IgD-negative memory B cell (primary cell): Measurements from ENCODE around the gene LOXL1. TPM values are rescaled to one million over a fixed set of nuclear protein-coding genes. Genes with fewer than 3 reads are reported as not detected.
"Not testable (repeated sequence)": the region's sequence is repeated elsewhere in the genome, so short reads cannot be mapped to it uniquely, and the experiment has no call there.

ENCODE experiments used
- H3K27ac Mint-ChIP-seq, 3 donors: one replicate each; pipeline ENCODE4 v1.8.0; 2020 to 2022; ENCODE audit warnings: mild to moderate bottlenecking in 3 of 3, mixed read lengths in 3 of 3, moderate library complexity in 1 of 3
- H3K27me3 Mint-ChIP-seq: one replicate; pipeline ENCODE4 v1.8.0; 2021; ENCODE audit warnings: mixed read lengths
- H3K36me3 Mint-ChIP-seq: one replicate; pipeline ENCODE4 v1.8.0; 2020; ENCODE audit warnings: mild to moderate bottlenecking, mixed read lengths
- H3K4me1 Mint-ChIP-seq, 3 donors: one replicate each; pipeline ENCODE4 v1.8.0; 2020 to 2022; ENCODE audit warnings: mixed read lengths in 3 of 3, mild to moderate bottlenecking in 1 of 3
- H3K4me3 Mint-ChIP-seq, 4 donors: one replicate each; pipeline ENCODE4 v1.8.0; 2020 to 2022; ENCODE audit warnings: mild to moderate bottlenecking in 4 of 4, mixed read lengths in 4 of 4, moderate library complexity in 3 of 4
- H3K9me3 Mint-ChIP-seq, 3 donors: one replicate each; pipeline ENCODE4 v1.8.0; 2020 to 2021; ENCODE audit warnings: mixed read lengths in 3 of 3, mild to moderate bottlenecking in 1 of 3
- polyA plus RNA-seq: library from polyadenylated mRNA; unstranded; fragments of 300-500 nt; fragmentation: Illumina TruSeq; gene quantifications from one replicate; pipeline ENCODE4 v1.2.3, GENCODE V29; 2021

Gene LOXL1
- polyA plus RNA-seq, 1 donor from 2014 or later, result 0.55 TPM

DNA sequence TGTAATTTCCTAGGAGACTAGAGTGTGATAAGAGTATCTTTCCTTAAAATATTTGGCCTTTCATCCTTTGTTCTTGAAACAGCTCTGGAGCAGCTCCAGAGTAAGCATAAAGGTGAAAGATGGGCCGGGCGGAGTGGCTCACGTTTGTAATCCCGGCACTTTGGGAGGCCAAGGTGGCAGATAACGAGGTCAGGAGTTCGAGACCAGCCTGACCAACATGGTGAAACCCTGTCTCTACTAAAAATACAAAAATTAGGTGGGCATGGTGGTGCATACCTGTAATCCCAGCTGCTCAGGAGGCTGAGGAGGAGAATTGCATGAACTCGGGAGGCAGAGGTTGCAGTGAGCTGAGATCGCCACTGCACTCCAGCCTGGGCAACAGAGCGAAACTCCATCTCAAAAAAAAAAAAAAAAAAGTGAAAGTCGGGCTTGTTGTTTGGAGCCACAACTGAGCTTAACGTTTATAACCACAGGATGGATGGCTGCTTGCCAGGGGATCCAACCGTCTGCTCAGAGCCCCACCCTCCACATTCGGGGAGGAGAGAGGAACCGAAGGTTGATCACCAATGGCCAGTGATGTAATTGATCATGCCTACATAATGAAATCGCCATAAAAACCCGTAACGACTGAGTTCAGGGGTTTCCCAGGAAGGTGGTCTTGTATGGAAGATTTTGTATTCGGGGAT is 49.3 kb downstream of the LOXL1 start:
- H3K27me3 Mint-ChIP-seq, result peaks cover 15% of the 10 kb centered on the region
- not testable (repeated sequence) for H3K36me3 Mint-ChIP-seq, H3K9me3 Mint-ChIP-seq, H3K4me3 Mint-ChIP-seq
- peaks cover 10 to 20% (median 14%) of the 10 kb centered on the region in 3 donors for H3K4me1 Mint-ChIP-seq
- H3K27ac Mint-ChIP-seq, result peak overlapping the region in 1 of 3 donors; percentile 11

DNA sequence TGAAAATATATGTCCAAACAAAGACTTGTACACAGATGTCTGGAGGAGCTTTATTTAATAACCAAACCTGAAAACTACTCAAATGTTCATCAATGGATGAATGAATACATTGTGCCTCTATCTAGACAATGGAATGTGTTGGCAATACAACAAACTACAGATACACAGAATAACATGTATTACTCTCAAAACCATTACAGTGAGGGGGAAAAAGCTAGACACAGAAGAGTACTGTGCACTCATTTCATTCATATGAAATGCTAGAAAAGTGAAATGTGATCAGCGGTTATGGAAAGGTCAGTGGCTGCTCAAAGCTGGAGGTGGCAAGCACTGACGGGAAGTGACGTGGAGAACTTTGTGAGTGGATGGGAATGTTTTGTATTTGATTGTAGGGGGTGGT is 52.6 kb downstream of the LOXL1 start:
- Mint-ChIP-seq H3K27ac (no peak overlapping the region), H3K4me1 (peaks cover 18 to 35% (median 21%) of the 10 kb centered on the region in 3 donors), H3K9me3 (no peaks in the 10 kb centered on the region), H3K27me3 (peaks cover 12% of the 10 kb centered on the region), H3K36me3 (no peaks in the 10 kb centered on the region), H3K4me3 (no peak overlapping the region)

DNA sequence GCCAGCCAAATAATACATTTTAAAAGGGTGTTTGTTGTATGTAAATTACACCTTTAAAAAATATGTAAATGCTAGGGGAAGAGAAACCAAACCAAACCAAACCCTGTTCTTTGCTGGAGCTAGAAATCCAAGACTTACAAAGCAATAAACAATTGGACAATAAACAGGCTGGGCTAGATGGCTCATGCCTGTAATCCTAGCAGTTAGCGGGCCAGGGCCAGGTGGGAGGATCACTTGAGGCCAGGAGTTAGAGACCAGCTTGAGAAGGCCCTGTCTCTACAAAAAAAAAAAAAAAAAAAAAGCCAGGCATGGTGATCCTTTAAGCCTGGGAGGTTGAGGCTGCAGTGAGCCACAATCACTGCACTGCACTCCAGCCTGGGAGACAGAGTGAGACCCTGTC is 53.4 kb downstream of the LOXL1 start:
- Mint-ChIP-seq H3K4me1 (peaks cover 23 to 40% (median 26%) of the 10 kb centered on the region in 3 donors), H3K36me3 (no peaks in the 10 kb centered on the region), H3K4me3 (peak overlapping the region in 1 of 4 donors; percentile 43), H3K27ac (no peak overlapping the region), H3K9me3 (no peaks in the 10 kb centered on the region), H3K27me3 (peaks cover 12% of the 10 kb centered on the region)

DNA sequence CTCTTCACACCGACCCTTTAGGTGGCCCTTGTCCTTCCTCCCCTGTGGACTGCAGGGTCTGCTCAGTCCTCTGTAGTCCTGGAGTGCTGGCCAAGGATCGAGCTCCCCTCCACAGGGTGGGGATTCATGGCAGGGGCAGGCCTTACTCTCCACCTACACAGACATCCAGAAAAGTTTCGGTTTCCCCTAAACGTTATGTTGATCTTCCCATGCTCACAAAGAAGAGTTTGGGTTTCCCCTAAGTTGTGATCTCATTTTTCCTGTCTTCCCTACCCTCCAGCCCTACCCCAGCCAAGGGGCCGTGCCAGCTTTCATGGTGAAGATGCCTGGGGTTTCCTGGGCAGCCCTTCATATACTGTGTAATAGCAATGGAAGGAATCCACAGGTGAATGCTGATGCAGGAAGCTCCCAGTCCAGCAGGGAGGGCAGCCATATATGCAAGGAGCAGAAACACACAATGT is 55.5 kb downstream of the LOXL1 start:
- peaks cover 26 to 41% (median 31%) of the 10 kb centered on the region in 3 donors for H3K4me1 Mint-ChIP-seq
- H3K9me3 Mint-ChIP-seq, result no peaks in the 10 kb centered on the region
- H3K27ac Mint-ChIP-seq, result peak overlapping the region in 1 of 3 donors; percentile 27
- H3K27me3 Mint-ChIP-seq, result no peaks in the 10 kb centered on the region
- H3K4me3 Mint-ChIP-seq, result peak overlapping the region in 3 of 4 donors; percentile 27 to 86 (median 86)
- H3K36me3 Mint-ChIP-seq, result peaks cover 2% of the 10 kb centered on the region

DNA sequence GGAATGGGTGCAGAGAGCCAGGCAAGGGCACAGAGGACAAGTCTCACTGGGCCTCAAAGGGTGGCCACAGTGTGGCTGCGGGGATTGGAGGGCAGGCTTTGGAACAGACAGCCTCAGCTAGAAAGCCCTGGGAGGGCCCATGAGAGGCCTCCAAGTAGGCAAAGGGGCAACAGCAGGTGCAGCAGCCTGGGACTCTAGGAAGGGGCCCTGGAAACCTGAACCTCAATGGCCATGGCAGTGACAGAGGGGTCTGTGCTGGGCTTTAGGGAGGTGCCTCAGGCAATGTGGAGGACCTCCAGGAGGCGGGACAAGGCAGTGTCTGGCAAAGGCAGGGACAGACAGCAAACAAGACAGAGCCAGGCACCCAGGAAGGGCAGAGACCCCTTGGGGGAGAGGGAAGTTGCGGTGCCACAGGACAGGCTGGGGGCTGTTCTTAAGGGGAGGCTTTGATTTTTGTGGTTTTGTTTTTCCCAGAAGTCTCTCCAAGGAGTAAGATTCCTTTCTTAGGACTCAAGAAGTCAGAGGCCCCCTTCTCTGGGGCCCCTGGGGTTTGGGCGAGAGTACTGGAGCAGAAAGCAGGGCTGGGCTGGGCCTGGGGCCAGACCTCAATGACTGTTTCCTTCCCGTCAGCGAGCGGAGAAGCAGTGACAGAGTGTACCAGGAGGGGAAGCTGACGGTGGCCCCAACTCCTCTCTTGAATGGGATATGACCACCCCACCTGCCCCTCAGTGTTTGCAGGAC is 56.1 kb downstream of the LOXL1 start:
- Mint-ChIP-seq H3K9me3 (no peaks in the 10 kb centered on the region), H3K4me1 (peaks cover 26 to 41% (median 34%) of the 10 kb centered on the region in 3 donors), H3K27me3 (no peaks in the 10 kb centered on the region), H3K4me3 (peak overlapping the region; percentile 27 to 86 (median 59)), H3K27ac (peak overlapping the region in 1 of 3 donors; percentile 27), H3K36me3 (peaks cover 2% of the 10 kb centered on the region)

DNA sequence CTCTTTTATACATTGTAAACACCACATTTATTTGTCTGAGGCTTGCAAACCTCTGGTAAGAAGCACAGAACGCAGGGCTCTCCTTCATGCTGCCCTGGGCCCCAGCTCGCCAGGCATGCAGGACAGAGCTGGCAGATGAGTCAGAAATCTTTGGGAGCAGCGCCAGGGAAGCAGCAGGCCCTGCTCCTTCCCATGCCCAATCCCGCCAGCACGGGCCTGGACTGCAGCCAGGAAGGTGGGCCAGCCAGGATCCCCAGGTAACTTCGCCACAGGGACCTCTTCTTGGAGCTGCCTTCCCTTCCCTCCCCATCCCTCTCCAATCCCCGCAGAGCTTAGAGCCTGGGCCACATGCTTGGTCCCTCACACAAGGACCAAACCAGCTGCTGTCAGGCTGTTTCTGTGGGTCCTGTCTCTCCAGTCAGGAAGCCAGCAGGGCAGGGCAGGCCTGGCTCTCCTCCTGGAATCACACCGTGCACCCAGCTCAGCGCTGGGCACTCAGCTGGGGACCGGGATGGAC is 57.0 kb downstream of the LOXL1 start:
- H3K4me1 Mint-ChIP-seq, result peaks cover 26 to 49% (median 32%) of the 10 kb centered on the region in 3 donors
- no peaks in the 10 kb centered on the region for H3K27me3 Mint-ChIP-seq
- H3K9me3 Mint-ChIP-seq, result no peaks in the 10 kb centered on the region
- no peak overlapping the region for H3K27ac Mint-ChIP-seq
- H3K36me3 Mint-ChIP-seq, result peaks cover 2% of the 10 kb centered on the region
- no peak overlapping the region for H3K4me3 Mint-ChIP-seq

DNA sequence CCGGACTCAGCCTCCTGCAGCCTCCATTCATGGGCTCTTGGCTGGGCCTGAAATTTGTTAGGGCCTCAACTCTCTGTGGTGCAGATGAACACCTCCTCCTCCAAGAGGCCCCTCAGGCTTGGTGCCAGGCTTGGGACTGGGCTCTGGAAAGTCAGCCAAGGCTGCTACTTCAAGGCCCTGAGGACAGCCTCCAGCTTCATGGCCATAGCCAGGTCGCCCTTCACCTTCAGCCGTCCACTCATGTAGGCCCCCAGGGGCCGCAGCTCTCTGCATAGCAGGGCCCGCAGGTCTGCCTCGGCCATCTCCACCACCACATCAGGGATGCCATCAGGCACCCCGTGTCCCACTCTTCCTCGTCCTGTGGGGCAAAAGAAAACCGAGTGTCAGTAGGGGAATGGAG is 57.5 kb downstream of the LOXL1 start:
- Mint-ChIP-seq H3K4me1 (peaks cover 26 to 50% (median 32%) of the 10 kb centered on the region in 3 donors), H3K27ac (peak overlapping the region in 1 of 3 donors; percentile 29), H3K4me3 (peak overlapping the region in 1 of 4 donors; percentile 82)

DNA sequence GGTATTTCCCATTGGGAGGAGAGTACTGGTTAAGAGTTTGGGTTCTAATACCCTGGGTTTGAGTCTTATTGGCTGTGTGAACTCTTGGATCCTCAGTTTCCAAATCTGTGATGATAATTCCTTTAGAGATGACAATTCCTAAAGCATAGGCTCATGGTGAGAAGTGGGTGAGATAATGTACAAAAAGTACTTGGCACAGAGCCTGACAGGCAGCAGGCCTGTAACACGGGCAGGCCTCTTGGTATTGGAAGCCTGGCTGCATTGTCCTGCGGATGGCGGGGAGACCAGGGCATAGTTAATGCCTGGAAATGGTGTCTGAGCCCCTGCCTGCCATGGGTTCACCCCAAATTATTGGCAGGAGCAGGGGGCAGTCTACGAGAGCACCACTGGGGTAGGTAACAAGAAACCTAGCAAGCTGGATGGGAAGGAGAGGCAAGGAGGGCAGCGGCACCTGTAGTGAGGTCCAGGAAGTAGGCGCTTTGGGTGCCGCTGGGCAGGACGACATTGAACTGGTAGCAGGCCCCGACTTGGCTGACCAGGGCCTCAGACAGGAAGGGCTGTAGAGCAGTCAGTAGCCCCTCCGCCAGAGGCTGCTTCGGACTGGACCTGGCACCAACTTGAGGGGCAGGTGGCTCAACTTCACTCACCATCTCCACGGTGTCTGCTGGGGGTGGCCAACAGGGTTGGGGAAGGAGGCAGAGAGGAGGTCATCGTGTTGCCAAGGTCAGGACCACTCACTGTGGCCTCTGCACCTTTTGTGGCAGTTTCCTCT is 58.1 kb downstream of the LOXL1 start:
- peaks cover 26 to 46% (median 33%) of the 10 kb centered on the region in 3 donors for H3K4me1 Mint-ChIP-seq
- H3K4me3 Mint-ChIP-seq, result peak overlapping the region in 2 of 4 donors; percentile 65 to 82
- H3K27me3 Mint-ChIP-seq, result no peaks in the 10 kb centered on the region
- H3K36me3 Mint-ChIP-seq, result peaks cover 2% of the 10 kb centered on the region
- no peaks in the 10 kb centered on the region for H3K9me3 Mint-ChIP-seq
- H3K27ac Mint-ChIP-seq, result peak overlapping the region; percentile 29 to 60 (median 53)

More for the DNA sequence above, 57.5 kb downstream of the LOXL1 start:
- H3K36me3 Mint-ChIP-seq, result peaks cover 2% of the 10 kb centered on the region
- no peaks in the 10 kb centered on the region for H3K27me3 Mint-ChIP-seq
- H3K9me3 Mint-ChIP-seq, result no peaks in the 10 kb centered on the region

DNA sequence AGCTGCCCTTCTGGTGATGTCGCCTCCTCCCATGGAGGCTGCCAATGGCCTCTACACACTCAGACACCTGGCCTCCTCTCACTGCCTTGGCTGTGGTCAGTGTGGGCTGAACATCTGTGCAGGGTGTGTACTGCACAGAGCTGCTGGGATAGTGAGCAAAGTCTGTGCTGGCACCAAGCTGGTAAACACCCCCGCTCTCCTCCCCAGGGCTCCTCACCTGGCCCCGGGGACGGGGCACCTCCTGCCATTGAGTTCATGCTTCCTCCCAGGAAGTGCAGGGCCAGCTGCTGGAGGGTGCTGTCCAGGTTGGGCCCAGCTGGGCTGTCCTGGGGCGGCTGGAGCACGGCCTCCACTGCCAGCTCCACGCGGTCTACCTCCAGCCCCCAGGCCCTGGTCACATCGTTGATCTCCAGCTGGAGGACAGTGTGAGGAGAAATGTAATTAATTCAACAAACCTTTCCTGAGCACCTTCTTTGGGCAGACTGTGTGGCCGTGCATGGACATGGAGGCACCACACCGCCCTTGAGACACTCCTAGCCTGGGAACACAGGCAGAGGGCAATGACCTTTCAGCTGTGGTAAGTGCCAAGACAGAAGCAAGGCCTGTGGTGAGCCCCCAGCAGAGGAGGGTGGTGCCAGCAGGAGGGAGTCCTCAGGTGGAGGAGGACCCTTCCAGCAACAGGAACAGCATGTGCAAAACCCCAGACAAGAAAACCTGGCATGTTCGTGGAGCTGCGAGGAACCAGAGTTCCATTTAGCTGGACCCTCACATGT is 59.0 kb downstream of the LOXL1 start:
- Mint-ChIP-seq H3K4me3 (peak overlapping the region in 2 of 4 donors; percentile 14 to 76), H3K27ac (peak overlapping the region; percentile 53 to 60 (median 56)), H3K4me1 (peaks cover 26 to 43% (median 34%) of the 10 kb centered on the region in 3 donors), H3K27me3 (no peaks in the 10 kb centered on the region), H3K9me3 (no peaks in the 10 kb centered on the region), H3K36me3 (peaks cover 2% of the 10 kb centered on the region)

DNA sequence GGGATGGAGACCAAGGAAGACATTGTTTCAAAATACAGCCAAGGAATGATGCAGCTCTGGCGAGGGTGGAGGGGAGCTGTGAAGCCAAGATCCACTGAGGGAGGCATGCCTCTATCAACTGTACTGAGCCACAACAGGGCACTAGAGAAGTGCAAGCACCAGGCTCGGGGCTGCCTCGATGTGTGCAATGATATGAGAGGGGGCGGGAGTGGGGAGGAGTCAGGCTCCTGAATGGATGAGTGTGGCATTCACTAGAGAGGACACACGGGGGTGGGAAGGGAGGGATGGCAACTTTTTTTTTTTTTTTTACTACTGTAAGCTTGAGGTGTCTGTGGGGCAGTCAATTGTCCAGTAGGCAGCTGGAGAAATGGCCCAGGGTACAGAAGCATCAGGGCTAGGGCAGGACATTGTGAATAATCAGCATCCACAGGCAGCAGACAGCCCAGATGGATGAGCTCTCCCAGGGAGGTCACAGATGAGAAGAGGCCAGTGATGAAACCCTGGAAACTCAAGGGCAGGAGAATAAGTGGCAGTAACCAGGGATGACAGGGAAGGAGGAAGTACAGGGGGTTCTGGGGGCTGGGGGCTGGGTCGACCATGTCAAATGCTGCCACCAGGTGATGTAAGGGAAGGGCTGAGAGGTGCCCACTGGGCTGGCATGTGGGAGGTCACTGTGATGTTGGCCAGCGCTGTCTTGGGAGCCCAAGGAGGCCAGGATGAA is 60.0 kb downstream of the LOXL1 start:
- H3K27ac Mint-ChIP-seq, result peak overlapping the region in 1 of 3 donors; percentile 47
- peaks cover 2% of the 10 kb centered on the region for H3K36me3 Mint-ChIP-seq
- H3K27me3 Mint-ChIP-seq, result no peaks in the 10 kb centered on the region
- no peak overlapping the region for H3K4me3 Mint-ChIP-seq
- no peaks in the 10 kb centered on the region for H3K9me3 Mint-ChIP-seq
- peaks cover 27 to 44% (median 30%) of the 10 kb centered on the region in 3 donors for H3K4me1 Mint-ChIP-seq

DNA sequence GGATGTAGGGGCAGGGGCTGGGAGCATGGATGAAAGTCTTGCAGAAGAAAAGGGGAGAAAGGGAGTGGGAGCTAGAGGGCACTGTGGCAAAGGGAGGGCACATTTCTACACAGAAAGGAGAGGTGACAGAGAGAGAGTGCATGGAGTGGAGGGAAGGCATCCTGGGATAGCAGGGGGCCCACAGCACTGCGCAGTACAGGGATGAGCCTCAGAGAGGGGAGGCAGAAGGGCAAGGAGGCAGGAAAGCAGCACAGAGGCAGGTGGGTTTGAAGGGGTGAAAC is 60.5 kb downstream of the LOXL1 start:
- H3K36me3 Mint-ChIP-seq, result peaks cover 2% of the 10 kb centered on the region
- no peak overlapping the region for H3K4me3 Mint-ChIP-seq
- H3K4me1 Mint-ChIP-seq, result peaks cover 24 to 44% (median 29%) of the 10 kb centered on the region in 3 donors
- no peaks in the 10 kb centered on the region for H3K9me3 Mint-ChIP-seq
- no peaks in the 10 kb centered on the region for H3K27me3 Mint-ChIP-seq
- peak overlapping the region in 1 of 3 donors; percentile 47 for H3K27ac Mint-ChIP-seq

DNA sequence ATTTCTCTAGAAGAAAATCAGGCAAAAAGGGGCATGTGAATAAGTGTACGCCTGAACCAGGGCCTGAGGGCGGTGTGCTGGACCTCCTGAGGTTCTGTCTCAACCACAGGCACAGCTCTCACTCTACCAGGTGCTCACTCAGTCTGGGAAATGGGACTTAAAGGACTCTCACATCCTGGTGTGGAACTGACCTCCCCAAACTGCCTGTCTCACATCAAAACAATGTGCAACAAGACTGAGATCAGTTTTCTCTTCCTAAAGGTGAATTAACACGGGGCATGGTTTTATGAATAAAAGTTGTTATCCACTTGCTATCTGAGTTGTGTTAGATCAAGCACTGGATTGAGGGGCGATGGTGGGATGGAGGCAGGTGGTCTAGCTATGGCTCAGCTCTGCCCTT is 61.0 kb downstream of the LOXL1 start:
- peaks cover 19 to 39% (median 23%) of the 10 kb centered on the region in 3 donors for H3K4me1 Mint-ChIP-seq
- H3K9me3 Mint-ChIP-seq, result no peaks in the 10 kb centered on the region
- peak overlapping the region in 1 of 4 donors; percentile 22 for H3K4me3 Mint-ChIP-seq
- peak overlapping the region in 1 of 3 donors; percentile 47 for H3K27ac Mint-ChIP-seq
- no peaks in the 10 kb centered on the region for H3K27me3 Mint-ChIP-seq
- peaks cover 2% of the 10 kb centered on the region for H3K36me3 Mint-ChIP-seq

DNA sequence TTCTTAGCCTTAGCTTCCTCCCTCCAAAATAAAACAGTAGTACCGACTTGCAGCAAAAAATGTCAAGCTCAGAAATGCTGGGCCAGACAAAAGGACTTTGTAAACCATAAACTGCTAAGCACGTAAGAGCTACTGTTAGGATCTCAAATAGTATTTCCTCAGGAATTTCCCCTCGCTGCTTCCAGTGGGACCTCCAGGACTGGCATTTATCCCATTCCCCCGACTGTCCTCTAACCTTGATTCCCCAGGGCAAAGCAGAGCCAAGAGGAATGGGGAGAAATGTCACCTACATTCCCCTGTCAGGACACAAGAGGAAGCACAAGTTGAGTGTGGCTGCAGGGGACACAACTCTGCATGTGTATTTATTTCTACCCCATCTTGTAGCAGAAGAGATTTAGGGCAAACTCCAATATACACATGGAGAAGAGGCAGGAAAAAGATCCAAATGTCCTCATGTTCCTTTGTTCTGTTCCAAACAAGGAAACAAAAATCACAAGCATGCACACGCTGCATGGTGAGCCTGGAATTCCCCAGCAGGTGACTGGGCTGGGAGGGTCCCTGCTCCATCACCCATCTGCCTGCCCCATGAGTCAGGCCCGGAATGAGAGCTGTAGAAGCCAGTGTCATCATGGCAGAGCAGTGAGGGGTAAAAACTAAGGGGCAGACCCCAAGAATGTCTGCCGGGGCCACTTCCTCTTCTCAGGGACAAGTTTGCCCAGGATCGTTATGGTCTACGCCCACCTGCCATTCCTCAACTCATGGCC is 61.6 kb downstream of the LOXL1 start:
- Mint-ChIP-seq H3K4me3 (no peak overlapping the region), H3K36me3 (peaks cover 2% of the 10 kb centered on the region), H3K27me3 (no peaks in the 10 kb centered on the region), H3K27ac (no peak overlapping the region), H3K4me1 (peaks cover 18 to 38% (median 18%) of the 10 kb centered on the region in 3 donors), H3K9me3 (no peaks in the 10 kb centered on the region)
